ENCODE data around the gene SNX9. TPM values are rescaled to one million over a fixed set of nuclear protein-coding genes. Genes with fewer than 3 reads are reported as not detected.

SNX9 gene
- total RNA-seq, 1 donor from 2014 or later: 67.3 TPM

DNA sequence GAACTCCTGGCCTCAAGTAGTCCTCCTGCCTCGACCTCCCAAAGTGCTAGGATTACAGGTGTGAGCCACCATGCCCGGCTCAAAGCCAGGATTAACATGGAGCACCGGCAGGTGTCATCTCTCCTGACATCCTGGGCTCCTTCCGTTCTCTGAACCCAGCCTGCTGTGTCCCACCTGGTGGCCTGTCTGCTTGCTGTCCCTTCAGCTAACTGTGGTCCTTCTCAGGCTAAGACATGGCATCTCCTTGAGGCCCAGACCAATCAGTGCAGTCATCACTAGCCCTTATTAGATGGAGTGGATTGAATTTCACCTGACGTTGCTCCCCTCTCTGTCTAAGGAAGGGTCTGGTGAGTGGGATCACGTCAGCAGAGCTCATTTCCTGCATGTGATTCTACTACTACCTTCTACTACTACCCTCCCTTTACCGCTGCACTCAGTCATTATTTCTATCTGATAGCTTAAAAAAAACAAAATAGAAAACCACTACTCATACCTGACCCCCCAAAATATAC, 130.6 kb downstream of the SNX9 start:
- Histone ChIP-seq H3K27me3 (ENCODE audit: control insufficient read depth, insufficient read depth, low read length) (no peaks in the 10 kb centered on the region), H3K4me3 (ENCODE audit: low read depth, low read length) (no peak overlapping the region), H3K36me3 (ENCODE audit: control insufficient read depth, insufficient read depth, low read length) (no peaks in the 10 kb centered on the region)
- DNase-seq (ENCODE audit: low read depth): no peak
- TF ChIP-seq, protein P1, sequence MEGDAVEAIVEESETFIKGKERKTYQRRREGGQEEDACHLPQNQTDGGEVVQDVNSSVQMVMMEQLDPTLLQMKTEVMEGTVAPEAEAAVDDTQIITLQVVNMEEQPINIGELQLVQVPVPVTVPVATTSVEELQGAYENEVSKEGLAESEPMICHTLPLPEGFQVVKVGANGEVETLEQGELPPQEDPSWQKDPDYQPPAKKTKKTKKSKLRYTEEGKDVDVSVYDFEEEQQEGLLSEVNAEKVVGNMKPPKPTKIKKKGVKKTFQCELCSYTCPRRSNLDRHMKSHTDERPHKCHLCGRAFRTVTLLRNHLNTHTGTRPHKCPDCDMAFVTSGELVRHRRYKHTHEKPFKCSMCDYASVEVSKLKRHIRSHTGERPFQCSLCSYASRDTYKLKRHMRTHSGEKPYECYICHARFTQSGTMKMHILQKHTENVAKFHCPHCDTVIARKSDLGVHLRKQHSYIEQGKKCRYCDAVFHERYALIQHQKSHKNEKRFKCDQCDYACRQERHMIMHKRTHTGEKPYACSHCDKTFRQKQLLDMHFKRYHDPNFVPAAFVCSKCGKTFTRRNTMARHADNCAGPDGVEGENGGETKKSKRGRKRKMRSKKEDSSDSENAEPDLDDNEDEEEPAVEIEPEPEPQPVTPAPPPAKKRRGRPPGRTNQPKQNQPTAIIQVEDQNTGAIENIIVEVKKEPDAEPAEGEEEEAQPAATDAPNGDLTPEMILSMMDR (IDR thresholded peaks at IDR 0.05; ENCODE audit: insufficient read depth, low read length, poor library complexity, severe bottlenecking): no peak

DNA sequence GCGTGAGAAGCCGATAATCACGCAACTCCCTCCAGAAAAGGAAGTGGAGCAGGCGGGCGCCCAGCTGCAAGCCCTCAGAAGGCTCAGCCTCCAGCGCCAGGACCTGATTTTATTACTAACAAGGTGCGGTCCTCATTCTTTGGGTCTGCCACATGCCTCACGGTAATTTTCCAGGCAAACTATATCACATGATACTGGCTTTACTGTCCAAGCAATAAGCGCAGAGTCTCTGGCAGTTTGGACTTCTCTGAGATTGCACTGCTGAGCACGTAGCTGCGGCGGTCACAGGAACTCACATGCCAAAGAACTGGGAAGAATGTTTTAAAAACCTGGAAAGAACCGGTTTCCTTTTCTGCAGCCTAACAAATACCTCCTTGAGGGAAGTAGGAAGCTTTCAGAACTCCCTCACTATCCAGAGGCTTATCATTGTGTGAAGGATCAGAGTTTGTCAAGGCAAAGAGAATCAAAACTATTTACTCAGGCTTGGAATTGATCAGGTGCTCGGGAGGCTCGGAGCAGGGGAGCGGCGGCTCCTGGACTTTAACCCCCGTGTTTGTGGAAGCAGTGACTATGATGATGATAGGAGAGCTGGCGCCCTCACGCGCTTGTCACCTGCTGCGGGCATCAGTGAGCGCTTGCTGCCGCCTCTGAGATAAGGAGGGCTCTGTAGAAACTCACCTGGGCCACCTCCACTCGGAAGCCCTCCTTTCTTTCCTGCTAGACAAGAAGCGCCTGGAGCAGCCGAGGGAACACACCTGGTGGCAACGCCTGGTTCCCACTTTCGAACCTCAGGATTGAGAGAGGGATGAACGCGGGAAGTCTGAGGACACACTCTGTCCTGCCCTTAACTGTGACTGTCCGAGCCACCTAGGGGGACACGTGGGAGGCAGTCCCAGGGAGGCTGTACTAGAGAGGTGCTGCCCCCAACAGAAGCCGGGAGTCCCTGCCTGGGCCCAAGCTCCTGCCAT, 131.4 kb downstream of the SNX9 start:
- Histone ChIP-seq H3K4me3 (ENCODE audit: low read depth, low read length) (no peak overlapping the region), H3K27me3 (ENCODE audit: control insufficient read depth, insufficient read depth, low read length) (no peaks in the 10 kb centered on the region), H3K36me3 (ENCODE audit: control insufficient read depth, insufficient read depth, low read length) (no peaks in the 10 kb centered on the region)
- TF ChIP-seq, protein P1 (IDR thresholded peaks at IDR 0.05; ENCODE audit: insufficient read depth, low read length, poor library complexity, severe bottlenecking): no peak
- no peak for DNase-seq (ENCODE audit: low read depth)

- TF ChIP-seq, protein P1 (IDR thresholded peaks at IDR 0.05; ENCODE audit: insufficient read depth, low read length, poor library complexity, severe bottlenecking): no peak
- Histone ChIP-seq H3K36me3 (ENCODE audit: control insufficient read depth, insufficient read depth, low read length) (no peaks in the 10 kb centered on the region), H3K27me3 (ENCODE audit: control insufficient read depth, insufficient read depth, low read length) (no peaks in the 10 kb centered on the region), H3K4me3 (ENCODE audit: low read depth, low read length) (no peak overlapping the region)
- DNase-seq (ENCODE audit: low read depth): no peak
Observed at GRCh38 chr6:157955675-157956074, 132.6 kb downstream of the SNX9 start.

GRCh38 chr6:157956171-157956730, 133.2 kb downstream of the SNX9 start:
- no peaks in the 10 kb centered on the region for H3K27me3 ChIP-seq (ENCODE audit: control insufficient read depth, insufficient read depth, low read length)
- TF ChIP-seq, protein P1 (IDR thresholded peaks at IDR 0.05; ENCODE audit: insufficient read depth, low read length, poor library complexity, severe bottlenecking): no peak
- no peak for DNase-seq (ENCODE audit: low read depth)

DNA sequence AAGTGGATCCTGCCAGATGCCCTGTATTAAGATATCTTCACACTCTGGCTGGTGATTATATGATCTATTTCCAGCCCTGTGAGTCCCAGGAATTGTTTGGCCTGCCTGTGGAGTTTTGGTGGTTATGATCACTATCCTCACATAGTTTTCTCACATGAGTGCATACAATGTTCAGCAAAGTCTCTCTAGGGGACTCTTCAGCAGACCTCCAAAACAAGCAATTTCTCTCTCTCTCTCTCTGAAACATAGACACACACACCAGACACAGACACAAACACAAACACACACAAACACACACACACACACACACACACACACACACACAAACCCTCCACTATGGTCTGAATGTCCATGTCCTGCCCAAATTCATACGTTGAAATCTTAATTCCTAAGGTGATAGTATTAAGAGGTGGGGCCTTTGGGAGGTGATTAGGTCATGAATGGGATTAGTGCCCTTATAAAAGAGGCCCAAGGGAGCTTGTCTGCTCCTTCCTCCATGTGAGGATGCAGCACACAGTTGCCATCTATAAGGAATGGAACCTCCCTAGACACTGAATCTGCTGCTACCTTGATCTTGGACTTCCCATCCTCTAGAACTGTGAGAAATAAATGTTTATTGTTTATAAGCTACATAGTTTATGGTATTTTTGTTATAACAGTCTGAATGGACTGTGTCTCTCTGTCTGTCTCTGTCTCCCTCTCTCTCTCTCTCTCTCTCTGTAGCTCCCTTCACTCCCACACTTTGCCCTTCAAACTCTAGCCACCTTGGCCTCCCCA, 136.6 kb downstream of the SNX9 start:
- DNase-seq (ENCODE audit: low read depth): no peak
- no peaks in the 10 kb centered on the region for H3K36me3 ChIP-seq (ENCODE audit: control insufficient read depth, insufficient read depth, low read length)
- TF ChIP-seq, protein P1 (IDR thresholded peaks at IDR 0.05; ENCODE audit: insufficient read depth, low read length, poor library complexity, severe bottlenecking): no peak
- no peak overlapping the region for H3K4me3 ChIP-seq (ENCODE audit: low read depth, low read length)
- no peaks in the 10 kb centered on the region for H3K27me3 ChIP-seq (ENCODE audit: control insufficient read depth, insufficient read depth, low read length)

More at GRCh38 chr6:157956171-157956730, 133.2 kb downstream of the SNX9 start:
- Histone ChIP-seq H3K4me3 (ENCODE audit: low read depth, low read length) (no peak overlapping the region), H3K36me3 (ENCODE audit: control insufficient read depth, insufficient read depth, low read length) (no peaks in the 10 kb centered on the region)
